ENCODE measurements around the gene ANAPC5. TPM values are rescaled to one million over a fixed set of nuclear protein-coding genes. Genes with fewer than 3 reads are reported as not detected.

Gene ANAPC5
- polyA plus RNA-seq, 1 experiment: 146 TPM

DNA sequence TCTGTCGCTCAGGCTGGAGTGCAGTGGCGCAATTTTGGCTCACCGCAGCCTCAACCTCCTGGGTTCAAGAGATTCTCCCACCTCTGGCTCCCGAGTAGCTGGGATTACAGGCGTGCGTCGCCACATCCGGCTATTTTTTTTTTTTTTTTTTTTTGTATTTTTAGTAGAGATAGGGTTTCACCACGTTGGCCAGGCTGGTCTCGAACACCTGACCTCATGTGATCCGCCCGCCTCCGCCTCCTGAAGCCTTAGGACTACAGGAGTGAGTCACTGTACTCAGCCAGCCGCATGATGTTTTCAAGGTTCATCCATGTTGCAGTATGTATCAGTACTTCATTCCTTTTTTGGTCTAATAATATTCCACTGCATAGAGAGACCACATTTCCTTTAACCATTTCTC is 45.3 kb upstream of the ANAPC5 start:
- CTCF ChIA-PET: interaction anchor here (0.6 kb wide), 1 partner anchor 1069 kb away, joined by 5 read pairs; no protein-coding TSS in a partner anchor
- Histone ChIP-seq H3K27ac (ENCODE audit: low read depth, low read length) (no peak overlapping the region), H3K4me3 (ENCODE audit: low read depth, low read length) (no peak overlapping the region), H3K9me3 (ENCODE audit: control insufficient read depth, insufficient read depth, low read length) (no peaks in the 10 kb centered on the region; the same call in 1 of the 2 replicates), H3K27me3 (ENCODE audit: control insufficient read depth, insufficient read depth, low read length) (no peaks in the 10 kb centered on the region)
- TF ChIP-seq, protein P1, sequence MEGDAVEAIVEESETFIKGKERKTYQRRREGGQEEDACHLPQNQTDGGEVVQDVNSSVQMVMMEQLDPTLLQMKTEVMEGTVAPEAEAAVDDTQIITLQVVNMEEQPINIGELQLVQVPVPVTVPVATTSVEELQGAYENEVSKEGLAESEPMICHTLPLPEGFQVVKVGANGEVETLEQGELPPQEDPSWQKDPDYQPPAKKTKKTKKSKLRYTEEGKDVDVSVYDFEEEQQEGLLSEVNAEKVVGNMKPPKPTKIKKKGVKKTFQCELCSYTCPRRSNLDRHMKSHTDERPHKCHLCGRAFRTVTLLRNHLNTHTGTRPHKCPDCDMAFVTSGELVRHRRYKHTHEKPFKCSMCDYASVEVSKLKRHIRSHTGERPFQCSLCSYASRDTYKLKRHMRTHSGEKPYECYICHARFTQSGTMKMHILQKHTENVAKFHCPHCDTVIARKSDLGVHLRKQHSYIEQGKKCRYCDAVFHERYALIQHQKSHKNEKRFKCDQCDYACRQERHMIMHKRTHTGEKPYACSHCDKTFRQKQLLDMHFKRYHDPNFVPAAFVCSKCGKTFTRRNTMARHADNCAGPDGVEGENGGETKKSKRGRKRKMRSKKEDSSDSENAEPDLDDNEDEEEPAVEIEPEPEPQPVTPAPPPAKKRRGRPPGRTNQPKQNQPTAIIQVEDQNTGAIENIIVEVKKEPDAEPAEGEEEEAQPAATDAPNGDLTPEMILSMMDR (IDR thresholded peaks at IDR 0.05; ENCODE audit: low read depth, low read length): no peak
- POLR2A ChIA-PET: no interaction called here
- DNase-seq (ENCODE audit: low read depth, low spot score): no peak

DNA sequence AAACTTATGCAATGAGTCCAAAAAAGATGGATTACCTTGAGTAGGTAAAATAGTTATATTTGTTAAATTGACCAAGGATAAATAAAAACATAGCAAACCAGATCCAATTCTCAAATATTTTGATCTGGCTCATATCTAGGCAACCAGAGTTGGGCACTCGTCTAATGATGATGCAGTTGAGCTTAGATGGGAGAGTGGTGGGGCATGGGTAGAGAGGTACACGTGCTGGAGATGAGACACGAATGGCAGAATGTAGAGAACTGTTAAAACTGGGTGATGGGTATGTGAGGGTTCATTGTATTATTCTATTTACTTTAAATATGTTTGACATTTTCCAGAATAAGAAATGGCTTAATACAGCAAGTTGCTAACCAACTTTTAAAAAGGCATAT is 40.1 kb upstream of the ANAPC5 start:
- ChIA-PET CTCF (interaction anchor here (0.9 to 1.3 kb wide), 3 partner anchors 9 to 57 kb away, joined by 3 to 8 read pairs (median 5); no protein-coding TSS in a partner anchor), POLR2A (interaction anchor here (1.8 kb wide), 1 partner anchor 8 kb away, joined by 5 read pairs; the partner anchor contains the start of gene RNF34)
- no peak for DNase-seq (ENCODE audit: low read depth, low spot score)
- Histone ChIP-seq H3K9me3 (ENCODE audit: control insufficient read depth, insufficient read depth, low read length) (no peaks in the 10 kb centered on the region), H3K27me3 (ENCODE audit: control insufficient read depth, insufficient read depth, low read length) (no peaks in the 10 kb centered on the region), H3K27ac (ENCODE audit: low read depth, low read length) (no peak overlapping the region), H3K4me3 (ENCODE audit: low read depth, low read length) (no peak overlapping the region)
- TF ChIP-seq, protein P1 (IDR thresholded peaks at IDR 0.05; ENCODE audit: low read depth, low read length): no peak

DNA sequence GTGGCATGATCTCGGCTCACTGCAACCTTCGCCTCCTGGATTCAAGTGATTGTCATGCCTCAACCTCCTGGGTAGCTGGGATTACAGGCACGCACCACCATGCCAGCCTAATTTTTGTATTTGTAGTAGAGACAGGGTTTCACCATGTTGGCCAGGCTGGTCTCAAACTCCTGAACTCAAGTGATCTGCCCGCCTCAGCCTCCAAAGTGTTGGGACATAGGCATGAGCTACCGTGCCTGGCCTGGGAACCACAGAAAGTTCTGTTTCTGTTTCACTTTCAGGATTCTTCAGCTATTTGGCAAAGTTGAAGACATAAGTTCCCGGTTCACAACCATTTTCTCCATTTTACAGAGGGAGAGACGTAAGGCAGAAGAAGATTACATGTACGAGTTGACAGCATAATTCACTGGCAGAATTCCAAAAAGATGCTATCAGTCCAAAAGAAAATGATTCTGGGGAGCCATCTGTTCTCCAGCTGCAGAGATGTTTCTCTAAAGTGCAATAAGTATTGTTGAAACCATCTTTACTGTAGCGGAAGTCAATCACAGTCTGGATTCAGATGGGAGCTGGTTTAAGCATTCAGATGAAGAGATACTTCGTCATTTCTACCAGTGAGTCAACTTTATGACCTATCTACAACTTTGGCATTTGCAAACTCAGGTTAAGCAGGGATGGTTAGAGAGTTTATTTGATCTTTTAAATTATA is 39.6 kb upstream of the ANAPC5 start:
- Histone ChIP-seq H3K27me3 (ENCODE audit: control insufficient read depth, insufficient read depth, low read length) (no peaks in the 10 kb centered on the region), H3K9me3 (ENCODE audit: control insufficient read depth, insufficient read depth, low read length) (no peaks in the 10 kb centered on the region), H3K4me3 (ENCODE audit: low read depth, low read length) (peak overlapping the region; percentile 1; the same call in 1 of the 2 replicates), H3K27ac (ENCODE audit: low read depth, low read length) (peak overlapping the region; percentile 49)
- ChIA-PET POLR2A (interaction anchor here (1.8 kb wide), 1 partner anchor 8 kb away, joined by 5 read pairs; the partner anchor contains the start of gene RNF34), CTCF (interaction anchor here (0.9 to 1.3 kb wide), 3 partner anchors 8 to 57 kb away, joined by 3 to 8 read pairs (median 5); no protein-coding TSS in a partner anchor)
- peak; percentile 49 for DNase-seq (ENCODE audit: low read depth, low spot score)
- TF ChIP-seq, protein P1 (IDR thresholded peaks at IDR 0.05; ENCODE audit: low read depth, low read length): no peak

DNA sequence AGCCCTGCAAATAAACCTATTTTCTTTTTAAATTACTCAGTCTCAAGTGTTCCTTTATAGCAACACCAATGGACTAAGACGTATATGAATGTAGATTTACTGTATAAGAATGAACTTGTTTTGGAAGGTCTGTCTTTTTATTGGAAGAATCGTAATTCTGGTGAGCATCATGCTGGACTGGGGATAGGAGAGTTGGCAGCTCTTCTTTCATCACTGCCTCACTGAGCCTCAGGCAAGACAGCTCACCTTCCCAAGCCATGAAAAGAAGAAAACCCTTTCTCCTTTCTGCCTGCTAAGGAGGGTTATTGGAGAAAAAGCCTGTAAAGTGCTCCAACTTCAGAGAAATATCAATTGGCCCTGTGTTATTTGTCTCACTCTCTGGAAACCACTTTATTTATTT is 38.6 kb upstream of the ANAPC5 start:
- POLR2A ChIA-PET: interaction anchor here (1.8 kb wide), 1 partner anchor 9 kb away, joined by 5 read pairs; the partner anchor contains the start of gene RNF34
- CTCF ChIA-PET: interaction anchor here (1.2 kb wide), 1 partner anchor 56 kb away, joined by 8 read pairs; no protein-coding TSS in a partner anchor

More for the DNA sequence above, 38.6 kb upstream of the ANAPC5 start:
- no peaks in the 10 kb centered on the region for H3K27me3 ChIP-seq (ENCODE audit: control insufficient read depth, insufficient read depth, low read length)
- H3K4me3 ChIP-seq (ENCODE audit: low read depth, low read length): no peak overlapping the region
- H3K9me3 ChIP-seq (ENCODE audit: control insufficient read depth, insufficient read depth, low read length): no peaks in the 10 kb centered on the region
- TF ChIP-seq, protein P1 (IDR thresholded peaks at IDR 0.05; ENCODE audit: low read depth, low read length): no peak
- no peak for DNase-seq (ENCODE audit: low read depth, low spot score)
- H3K27ac ChIP-seq (ENCODE audit: low read depth, low read length): no peak overlapping the region

Data from AG04450 (cell line).